HT1080 (cell line): ENCODE data around the gene ARL16. TPM values are rescaled to one million over a fixed set of nuclear protein-coding genes. Genes with fewer than 3 reads are reported as not detected.

ENCODE experiments used
- DNase-seq: peaks from one replicate; pipeline ENCODE4 v3.0.0-alpha.2; 2015; ENCODE audit warnings: low read depth
- total RNA-seq: library from RNA; depleted of rRNA; stranded (reverse); fragments of >200 nt; shearing (Covaris generic); gene quantifications from 2 replicates; pipeline ENCODE4 v1.2.3, GENCODE V29; 2014

ARL16 gene
- total RNA-seq, 1 experiment from 2014 or later: 47.9 TPM

GRCh38 chr17:81696218-81696941, 12.8 kb upstream of the ARL16 start:
- no peak for DNase-seq

GRCh38 chr17:81695801-81696200, 12.2 kb upstream of the ARL16 start:
- DNase-seq: no peak

GRCh38 chr17:81695211-81695610, 11.6 kb upstream of the ARL16 start:
- DNase-seq: no peak

- DNase-seq: no peak
These were observed 11.2 kb upstream of the ARL16 start for GRCh38 chr17:81694810-81695209.

GRCh38 chr17:81693509-81694210, 10.1 kb upstream of the ARL16 start:
- no peak for DNase-seq

GRCh38 chr17:81691608-81692007, 8.0 kb upstream of the ARL16 start:
- DNase-seq: no peak

GRCh38 chr17:81691196-81691595, 7.6 kb upstream of the ARL16 start:
- no peak for DNase-seq

GRCh38 chr17:81690549-81690948, 7.0 kb upstream of the ARL16 start:
- DNase-seq: no peak

GRCh38 chr17:81690066-81690465, 6.5 kb upstream of the ARL16 start:
- no peak for DNase-seq

- DNase-seq: no peak
These were observed 5.0 kb upstream of the ARL16 start for GRCh38 chr17:81688616-81689015.

- no peak for DNase-seq
These were observed 4.4 kb upstream of the ARL16 start for GRCh38 chr17:81687770-81688541.

- DNase-seq: no peak
These were observed 3.0 kb upstream of the ARL16 start for GRCh38 chr17:81686614-81687013.

GRCh38 chr17:81685108-81685507, 1.5 kb upstream of the ARL16 start:
- peak; percentile 84 for DNase-seq

GRCh38 chr17:81684442-81684911, 880 bp upstream of the ARL16 start:
- DNase-seq: peak; percentile 77

- DNase-seq: no peak
These were observed 401 bp downstream of the ARL16 start for GRCh38 chr17:81683208-81683583.

GRCh38 chr17:81682565-81683207, 911 bp downstream of the ARL16 start:
- no peak for DNase-seq

GRCh38 chr17:81681672-81682071, 1.9 kb downstream of the ARL16 start:
- no peak for DNase-seq

GRCh38 chr17:81680150-81680549, 3.4 kb downstream of the ARL16 start:
- no peak for DNase-seq

- DNase-seq: no peak
These were observed 6.7 kb downstream of the ARL16 start for GRCh38 chr17:81676906-81677305.

GRCh38 chr17:81675515-81676221, 7.9 kb downstream of the ARL16 start:
- DNase-seq: peak; percentile 53
